ENCODE measurements around the gene GP1BB.
"Not testable (repeated sequence)": the region's sequence is repeated elsewhere in the genome, so short reads cannot be mapped to it uniquely, and the experiment has no call there.

Gene GP1BB

DNA sequence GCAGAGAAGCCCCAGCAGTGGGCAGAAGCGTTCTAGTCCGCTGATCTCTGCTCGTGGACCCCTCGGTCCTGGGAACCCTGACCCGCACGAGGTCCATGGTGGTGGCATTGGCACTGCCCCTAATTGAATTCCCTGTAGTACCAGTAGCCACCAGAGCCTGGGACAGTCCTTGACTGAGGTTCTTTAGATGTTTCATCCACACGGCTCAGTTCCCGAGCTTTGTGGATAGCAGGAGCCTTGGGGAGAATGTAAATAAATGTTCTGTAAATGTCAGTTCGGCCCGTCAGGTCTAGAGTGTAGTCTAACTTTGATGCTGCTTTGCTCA is 48.4 kb upstream of the GP1BB start:
- Histone ChIP-seq H3K9ac (ENCODE audit: low read length) (no peak overlapping the region), H3K36me3 (replicated peaks; ENCODE audit: insufficient read depth, low read length) (no peaks in the 10 kb centered on the region), H3K4me2 (ENCODE audit: low read depth, low read length) (no peak overlapping the region), H3K79me2 (ENCODE audit: low read length) (no peaks in the 10 kb centered on the region), H2AFZ (ENCODE audit: low read length) (no peak overlapping the region), H3K9me2 (replicated peaks; ENCODE audit: insufficient read depth, low read length) (no peaks in the 10 kb centered on the region), H3K27ac (ENCODE audit: low read length) (no peak overlapping the region), H4K20me1 (ENCODE audit: insufficient read depth, low read length) (no peaks in the 10 kb centered on the region), H3K27me3 (replicated peaks; ENCODE audit: insufficient read depth, low read length) (peaks cover 23% of the 10 kb centered on the region), H3K4me1 (ENCODE audit: low read length) (no peaks in the 10 kb centered on the region), H3K9me3 (replicated peaks; ENCODE audit: insufficient read depth, low read length) (no peaks in the 10 kb centered on the region), H3F3A (ENCODE audit: insufficient read depth, low read length) (no peaks in the 10 kb centered on the region), H3K4me3 (ENCODE audit: low read length) (no peak overlapping the region)
- DNase-seq: no peak
- TF ChIP-seq EZH2phosphoT487 (IDR thresholded peaks at IDR 0.05; ENCODE audit: low read length) (no peak), EZH2 (optimal IDR thresholded peaks at IDR 0.05; ENCODE audit: low read depth, low read length) (no peak), CTCF (IDR thresholded peaks at IDR 0.05; ENCODE audit: low read length) (no peak)

DNA sequence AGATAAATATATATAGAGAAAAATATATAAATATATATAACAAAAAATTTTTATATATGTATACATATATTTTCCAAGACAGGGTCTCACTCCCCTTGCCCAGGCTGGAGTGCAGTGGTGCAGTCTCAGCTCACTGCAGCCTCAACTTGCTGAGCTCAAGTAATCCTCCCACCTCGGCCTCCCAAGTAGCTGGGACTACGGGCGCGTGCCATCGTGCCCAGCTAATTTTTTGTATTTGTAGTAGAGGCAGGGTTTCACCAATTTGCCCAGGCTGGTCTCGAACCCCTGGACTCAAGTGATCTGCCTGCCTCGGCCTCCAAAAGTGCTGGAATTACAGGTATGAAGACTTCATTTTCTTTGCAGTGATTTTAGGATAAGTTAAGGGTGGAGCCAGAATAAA is 47.9 kb upstream of the GP1BB start:
- Histone ChIP-seq H2AFZ (ENCODE audit: low read length) (no peak overlapping the region), H3K4me3 (ENCODE audit: low read length) (no peak overlapping the region), H3K9ac (ENCODE audit: low read length) (no peak overlapping the region), H3K4me2 (ENCODE audit: low read depth, low read length) (no peak overlapping the region), H3K79me2 (ENCODE audit: low read length) (no peaks in the 10 kb centered on the region), H3K4me1 (ENCODE audit: low read length) (no peaks in the 10 kb centered on the region), H3K36me3 (replicated peaks; ENCODE audit: insufficient read depth, low read length) (no peaks in the 10 kb centered on the region), H3K9me2 (replicated peaks; ENCODE audit: insufficient read depth, low read length) (no peaks in the 10 kb centered on the region), H4K20me1 (ENCODE audit: insufficient read depth, low read length) (no peaks in the 10 kb centered on the region), H3K27me3 (replicated peaks; ENCODE audit: insufficient read depth, low read length) (peaks cover 25% of the 10 kb centered on the region), H3F3A (ENCODE audit: insufficient read depth, low read length) (no peaks in the 10 kb centered on the region), H3K27ac (ENCODE audit: low read length) (no peak overlapping the region), H3K9me3 (replicated peaks; ENCODE audit: insufficient read depth, low read length) (no peaks in the 10 kb centered on the region)
- no peak for DNase-seq
- TF ChIP-seq EZH2phosphoT487 (IDR thresholded peaks at IDR 0.05; ENCODE audit: low read length) (no peak), EZH2 (optimal IDR thresholded peaks at IDR 0.05; ENCODE audit: low read depth, low read length) (no peak), CTCF (IDR thresholded peaks at IDR 0.05; ENCODE audit: low read length) (no peak)

DNA sequence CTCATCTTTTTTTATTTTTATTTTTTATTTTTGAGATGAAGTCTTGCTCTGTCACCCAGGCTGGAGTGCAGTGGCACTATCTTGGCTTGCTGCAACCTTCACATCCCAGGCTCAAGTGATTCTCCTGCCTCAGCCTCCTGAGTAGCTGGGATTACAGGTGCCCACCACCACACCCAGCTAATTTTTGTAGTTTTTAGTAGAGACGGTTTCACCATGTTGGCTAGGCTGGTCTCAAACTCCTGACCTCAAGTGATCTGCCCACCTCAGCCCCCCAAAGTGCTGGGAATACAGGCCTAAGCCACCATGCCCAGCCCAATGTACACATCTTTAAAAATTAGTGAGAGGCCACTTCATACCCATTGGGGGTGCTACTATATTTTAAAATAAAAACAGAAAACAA is 46.9 kb upstream of the GP1BB start:
- H3K27ac ChIP-seq (ENCODE audit: low read length); DNase-seq; H3K9me2 ChIP-seq (replicated peaks; ENCODE audit: insufficient read depth, low read length); H3K4me2 ChIP-seq (ENCODE audit: low read depth, low read length); H3K79me2 ChIP-seq (ENCODE audit: low read length); H3K9ac ChIP-seq (ENCODE audit: low read length); H4K20me1 ChIP-seq (ENCODE audit: insufficient read depth, low read length); H3K4me1 ChIP-seq (ENCODE audit: low read length); H3F3A ChIP-seq (ENCODE audit: insufficient read depth, low read length); H3K36me3 ChIP-seq (replicated peaks; ENCODE audit: insufficient read depth, low read length); H3K9me3 ChIP-seq (replicated peaks; ENCODE audit: insufficient read depth, low read length); H2AFZ ChIP-seq (ENCODE audit: low read length); H3K4me3 ChIP-seq (ENCODE audit: low read length): not testable (repeated sequence)
- peaks cover 29% of the 10 kb centered on the region for H3K27me3 ChIP-seq (replicated peaks; ENCODE audit: insufficient read depth, low read length)

GRCh38 chr22:19678949-19679521 is 44.3 kb upstream of the GP1BB start:
- no peaks in the 10 kb centered on the region for H3K4me1 ChIP-seq (ENCODE audit: low read length)
- DNase-seq: no peak
- no peaks in the 10 kb centered on the region for H3F3A ChIP-seq (ENCODE audit: insufficient read depth, low read length)
- H3K27me3 ChIP-seq (replicated peaks; ENCODE audit: insufficient read depth, low read length): peaks cover 41% of the 10 kb centered on the region
- no peaks in the 10 kb centered on the region for H3K9me2 ChIP-seq (replicated peaks; ENCODE audit: insufficient read depth, low read length)
- no peaks in the 10 kb centered on the region for H3K9me3 ChIP-seq (replicated peaks; ENCODE audit: insufficient read depth, low read length)
- no peaks in the 10 kb centered on the region for H3K79me2 ChIP-seq (ENCODE audit: low read length)
- no peaks in the 10 kb centered on the region for H4K20me1 ChIP-seq (ENCODE audit: insufficient read depth, low read length)
- no peak overlapping the region for H3K4me3 ChIP-seq (ENCODE audit: low read length)
- H3K4me2 ChIP-seq (ENCODE audit: low read depth, low read length): no peak overlapping the region
- no peak overlapping the region for H3K27ac ChIP-seq (ENCODE audit: low read length)
- no peaks in the 10 kb centered on the region for H3K36me3 ChIP-seq (replicated peaks; ENCODE audit: insufficient read depth, low read length)
- no peak overlapping the region for H3K9ac ChIP-seq (ENCODE audit: low read length)
- no peak overlapping the region for H2AFZ ChIP-seq (ENCODE audit: low read length)
- TF ChIP-seq EZH2phosphoT487 (IDR thresholded peaks at IDR 0.05; ENCODE audit: low read length) (no peak), CTCF (IDR thresholded peaks at IDR 0.05; ENCODE audit: low read length) (no peak), EZH2 (optimal IDR thresholded peaks at IDR 0.05; ENCODE audit: low read depth, low read length) (no peak)
